Activated B cell treated with CpG ODN at 0.5 μM for 24 hours (primary cell): ENCODE measurements around the gene PRR15. TPM values are rescaled to one million over a fixed set of nuclear protein-coding genes. Genes with fewer than 3 reads are reported as not detected.

Experiments
- ATAC-seq: fragments of 200-7000 bp; cut with Tn5 transposase; one replicate; pipeline ENCODE4 v1.10.0; 2021; ENCODE audit warnings: low read depth, mild to moderate bottlenecking, moderate library complexity
- CTCF ChIA-PET: fragments of 350-600 bp; sonication (Branson Sonifier 250); formaldehyde crosslinking; loops from one replicate; lab custom pipeline; 2021; ENCODE audit warnings: antibody characterized with exemption; lab: Charles Lee
- POLR2A ChIA-PET: fragments of 350-600 bp; sonication (Branson Sonifier 250); formaldehyde crosslinking; loops from one replicate; lab custom pipeline; 2021; ENCODE audit warnings: antibody characterized with exemption; lab: Charles Lee
- DNase-seq: peaks from one replicate; pipeline ENCODE4 v3.0.0; 2022
- H3K27ac Mint-ChIP-seq: one replicate; pipeline ENCODE4 v1.8.0; 2020; ENCODE audit warnings: mixed read lengths
- H3K27me3 Mint-ChIP-seq: one replicate; pipeline ENCODE4 v1.8.0; 2021; ENCODE audit warnings: mixed read lengths
- H3K36me3 Mint-ChIP-seq: one replicate; pipeline ENCODE4 v1.8.0; 2021; ENCODE audit warnings: low read depth, mixed read lengths
- H3K4me1 Mint-ChIP-seq: one replicate; pipeline ENCODE4 v1.8.0; 2021; ENCODE audit warnings: mixed read lengths
- H3K4me3 Mint-ChIP-seq: one replicate; pipeline ENCODE4 v1.8.0; 2020; ENCODE audit warnings: mild to moderate bottlenecking, mixed read lengths
- H3K9me3 Mint-ChIP-seq: one replicate; pipeline ENCODE4 v1.8.0; 2020; ENCODE audit warnings: mixed read lengths
- CTCF ChIP-seq: fragments of 200-600 bp; IDR thresholded peaks from one replicate; pipeline ENCODE4 v1.8.0; 2022; ENCODE audit warnings: antibody characterized with exemption, mild to moderate bottlenecking
- intact Hi-C: fragments of 100-400 bp; cut with micrococcal nuclease; formaldehyde crosslinking; loops from one replicate; pipeline ENCODE4 v1.15.1; 2024
- total RNA-seq: library from RNA; stranded (reverse); gene quantifications from 2 replicates; pipeline ENCODE4 v1.2.3, GENCODE V29; 2022

PRR15 gene
- total RNA-seq, 1 donor from 2014 or later, result not detected

DNA sequence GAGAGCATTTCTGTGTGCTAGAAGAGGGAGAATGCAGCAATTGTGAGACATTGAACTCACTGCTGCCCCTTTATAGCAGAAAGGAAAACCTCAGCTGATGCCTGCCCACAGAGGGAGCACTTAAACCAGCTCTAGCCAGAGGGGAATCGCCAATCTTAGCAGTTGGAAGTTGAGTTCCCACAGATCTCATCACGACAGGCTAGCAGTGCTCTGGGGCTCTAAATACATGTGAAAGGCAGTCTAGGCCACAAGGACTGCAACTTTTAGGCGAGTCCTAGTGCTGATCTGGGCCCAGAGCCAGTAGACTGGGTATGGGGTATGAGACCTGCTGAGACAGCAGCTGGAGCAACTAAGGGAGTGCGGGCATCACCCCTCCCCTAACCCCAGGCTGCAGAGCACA is 25.2 kb upstream of the PRR15 start:
- TF ChIP-seq CTCF, result no peak
- Mint-ChIP-seq H3K4me1 (no peaks in the 10 kb centered on the region), H3K27ac (no peak overlapping the region), H3K27me3 (peaks cover 20% of the 10 kb centered on the region), H3K9me3 (peaks cover 6% of the 10 kb centered on the region), H3K4me3 (no peak overlapping the region), H3K36me3 (no peaks in the 10 kb centered on the region)
- intact Hi-C loops, result no loop called here
- ChIA-PET POLR2A (no interaction called here), CTCF (no interaction called here)
- DNase-seq (no peak), ATAC-seq (no peak)

- intact Hi-C loops, result no loop called here
- Mint-ChIP-seq H3K9me3 (peaks cover 9% of the 10 kb centered on the region), H3K36me3 (no peaks in the 10 kb centered on the region), H3K4me1 (no peaks in the 10 kb centered on the region), H3K27me3 (peaks cover 27% of the 10 kb centered on the region), H3K27ac (no peak overlapping the region), H3K4me3 (no peak overlapping the region)
- no peak for TF ChIP-seq CTCF
- ATAC-seq (no peak), DNase-seq (no peak)
- ChIA-PET POLR2A (no interaction called here), CTCF (no interaction called here)
Measured at GRCh38 chr7:29539471-29539870, 24.2 kb upstream of the PRR15 start.

DNA sequence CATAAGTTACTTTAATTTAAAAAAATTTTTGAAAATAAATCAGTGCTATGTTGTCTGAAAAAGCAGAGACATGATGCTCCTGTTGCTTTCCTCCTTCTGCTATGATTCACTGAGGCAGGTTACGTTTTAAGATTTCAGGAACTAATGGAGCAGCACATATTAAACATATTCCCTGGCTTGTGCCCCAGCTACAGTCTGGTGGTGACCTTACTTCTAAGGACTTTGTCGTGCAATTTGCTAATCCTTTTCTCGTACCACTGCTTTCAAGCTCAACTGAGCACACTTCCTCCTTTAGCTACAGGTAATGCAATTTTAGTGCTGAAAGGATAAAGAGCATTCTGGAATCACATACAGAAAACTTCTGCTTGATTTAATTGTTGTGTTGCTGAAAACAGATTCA is 16.2 kb upstream of the PRR15 start:
- no peak for ATAC-seq
- no peaks in the 10 kb centered on the region for H3K4me1 Mint-ChIP-seq
- H3K27me3 Mint-ChIP-seq, result peaks cover 17% of the 10 kb centered on the region
- ChIA-PET CTCF (no interaction called here), POLR2A (no interaction called here)
- no peaks in the 10 kb centered on the region for H3K36me3 Mint-ChIP-seq
- no peak for DNase-seq
- intact Hi-C loops, result no loop called here
- no peak overlapping the region for H3K4me3 Mint-ChIP-seq
- H3K9me3 Mint-ChIP-seq, result peaks cover 11% of the 10 kb centered on the region
- H3K27ac Mint-ChIP-seq, result no peak overlapping the region
- no peak for TF ChIP-seq CTCF

DNA sequence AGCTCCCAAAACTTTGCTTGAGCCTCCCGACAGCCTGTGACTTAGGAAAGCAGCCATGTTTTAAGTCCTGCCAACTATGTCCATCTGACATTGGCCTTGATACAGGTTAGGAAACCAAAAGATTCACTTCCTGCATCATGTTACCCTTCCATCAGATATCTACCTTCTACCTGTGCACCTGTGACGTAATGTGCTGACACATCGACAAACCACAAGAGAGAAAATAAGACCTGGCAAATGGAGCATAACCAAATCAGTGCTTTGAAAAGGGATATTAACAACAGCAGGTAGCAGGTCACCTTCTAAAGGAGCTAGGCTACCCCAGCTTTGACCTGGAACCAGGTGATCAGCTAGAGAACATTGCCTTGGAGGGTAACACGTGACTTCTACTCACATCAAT is 14.8 kb upstream of the PRR15 start:
- no peak overlapping the region for H3K4me3 Mint-ChIP-seq
- peaks cover 5% of the 10 kb centered on the region for H3K9me3 Mint-ChIP-seq
- ChIA-PET CTCF (no interaction called here), POLR2A (no interaction called here)
- peaks cover 10% of the 10 kb centered on the region for H3K27me3 Mint-ChIP-seq
- no peak for ATAC-seq
- no peak for DNase-seq
- no peak overlapping the region for H3K27ac Mint-ChIP-seq
- H3K36me3 Mint-ChIP-seq, result no peaks in the 10 kb centered on the region
- intact Hi-C loops, result no loop called here
- no peak for TF ChIP-seq CTCF
- no peaks in the 10 kb centered on the region for H3K4me1 Mint-ChIP-seq

- no peak overlapping the region for H3K27ac Mint-ChIP-seq
- ChIA-PET CTCF (no interaction called here), POLR2A (no interaction called here)
- DNase-seq, result no peak
- H3K9me3 Mint-ChIP-seq, result peaks cover 2% of the 10 kb centered on the region
- no peak for TF ChIP-seq CTCF
- intact Hi-C loops, result no loop called here
- no peak overlapping the region for H3K4me3 Mint-ChIP-seq
- H3K4me1 Mint-ChIP-seq, result no peaks in the 10 kb centered on the region
- H3K36me3 Mint-ChIP-seq, result no peaks in the 10 kb centered on the region
- H3K27me3 Mint-ChIP-seq, result peaks cover 11% of the 10 kb centered on the region
- ATAC-seq, result no peak
Measured at GRCh38 chr7:29552392-29552791, 11.2 kb upstream of the PRR15 start.
